Measurements from ENCODE around the gene STARD10. TPM values are rescaled to one million over a fixed set of nuclear protein-coding genes. Genes with fewer than 3 reads are reported as not detected.

The STARD10 gene
- total and polyA plus RNA-seq, 2 experiments from 2014 or later, result 16.6 to 20.5 TPM

DNA sequence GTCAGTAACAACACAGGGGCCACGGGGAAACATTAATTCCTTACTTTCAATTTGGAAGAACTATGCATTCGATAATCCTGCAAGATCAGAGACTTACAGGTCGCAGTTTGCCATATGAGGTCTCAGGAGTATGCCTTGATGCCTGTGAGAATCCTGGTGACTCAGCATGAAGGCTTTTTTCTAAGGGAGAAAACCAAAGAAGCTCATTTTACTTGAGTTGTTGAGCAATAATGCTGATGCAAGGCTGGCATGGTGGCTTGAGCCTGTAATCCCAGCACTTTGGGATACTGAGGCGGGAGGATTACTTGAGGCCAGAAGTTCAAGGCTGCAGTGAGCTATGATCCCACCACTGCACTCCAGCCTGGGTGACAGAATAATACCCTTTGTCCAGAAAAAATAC lies 46.9 kb upstream of the STARD10 start:
- Histone ChIP-seq H3F3A (replicated peaks; ENCODE audit: low read depth) (peaks cover 4% of the 10 kb centered on the region; the same call in 1 of the 2 replicates), H3K4me3 (no peak overlapping the region), H3K9me2 (ENCODE audit: insufficient read depth) (no peaks in the 10 kb centered on the region), H3K79me2 (replicated peaks; ENCODE audit: insufficient read depth) (no peaks in the 10 kb centered on the region), H3K36me3 (ENCODE audit: insufficient read depth) (no peaks in the 10 kb centered on the region), H3K4me1 (ENCODE audit: insufficient read depth) (no peaks in the 10 kb centered on the region), H2AFZ (no peak overlapping the region), H3K4me2 (no peak overlapping the region), H4K20me1 (replicated peaks; ENCODE audit: insufficient read depth) (no peaks in the 10 kb centered on the region; the same call in 1 of the 2 replicates), H3K27ac (ENCODE audit: low read depth) (no peak overlapping the region), H3K27me3 (ENCODE audit: insufficient read depth) (no peaks in the 10 kb centered on the region)
- H3K27me3 Mint-ChIP-seq (ENCODE audit: insufficient read depth, low read depth, poor library complexity), result no peaks in the 10 kb centered on the region
- H3K36me3 Mint-ChIP-seq (ENCODE audit: low read depth), result no peaks in the 10 kb centered on the region
- TF ChIP-seq NANOG (IDR thresholded peaks at IDR 0.05; ENCODE audit: borderline replicate concordance) (no peak), POLR2AphosphoS5 (IDR thresholded peaks at IDR 0.05; ENCODE audit: low read depth) (no peak)
- DNase-seq (ENCODE audit: low spot score), result no peak
- H3K27ac Mint-ChIP-seq, result no peak overlapping the region
- no peak overlapping the region for H3K4me3 Mint-ChIP-seq
- H3K9me3 Mint-ChIP-seq, result no peaks in the 10 kb centered on the region
- H3K4me1 Mint-ChIP-seq, result peaks cover 8% of the 10 kb centered on the region; the same call in 1 of the 3 replicates
- no peak for ATAC-seq

DNA sequence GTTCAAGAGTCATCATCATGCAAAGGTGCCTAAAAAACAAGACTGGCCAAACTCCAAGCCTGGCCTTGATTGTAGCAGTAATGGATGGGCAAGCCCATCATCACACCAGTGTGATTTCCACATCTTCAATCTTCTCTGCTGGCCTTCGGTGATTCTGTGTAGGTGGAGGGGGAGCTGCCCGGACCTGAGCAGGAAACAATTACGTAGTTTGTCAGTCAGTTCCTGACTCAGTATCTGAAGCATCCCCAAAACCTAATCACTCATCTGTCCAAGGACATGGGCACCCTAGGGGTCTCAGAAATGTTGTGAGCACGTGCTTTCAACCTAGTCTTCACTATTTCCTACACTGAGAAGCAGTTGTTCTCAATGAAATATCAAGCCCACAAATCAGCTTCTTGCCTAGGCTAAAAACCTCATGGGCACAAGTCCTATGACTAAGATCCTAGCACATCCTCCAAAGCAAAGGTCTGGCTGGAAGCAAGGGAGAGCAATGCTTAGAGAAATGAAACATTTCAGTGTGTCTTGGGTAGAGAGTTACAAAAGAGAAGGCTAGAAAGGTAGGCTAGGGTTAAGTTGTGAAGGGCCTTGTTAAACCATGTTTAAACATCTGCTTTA lies 45.0 kb upstream of the STARD10 start:
- H3K27ac ChIP-seq (ENCODE audit: low read depth), result no peak overlapping the region
- ATAC-seq, result no peak
- no peak for DNase-seq (ENCODE audit: low spot score)
- TF ChIP-seq, protein P1, sequence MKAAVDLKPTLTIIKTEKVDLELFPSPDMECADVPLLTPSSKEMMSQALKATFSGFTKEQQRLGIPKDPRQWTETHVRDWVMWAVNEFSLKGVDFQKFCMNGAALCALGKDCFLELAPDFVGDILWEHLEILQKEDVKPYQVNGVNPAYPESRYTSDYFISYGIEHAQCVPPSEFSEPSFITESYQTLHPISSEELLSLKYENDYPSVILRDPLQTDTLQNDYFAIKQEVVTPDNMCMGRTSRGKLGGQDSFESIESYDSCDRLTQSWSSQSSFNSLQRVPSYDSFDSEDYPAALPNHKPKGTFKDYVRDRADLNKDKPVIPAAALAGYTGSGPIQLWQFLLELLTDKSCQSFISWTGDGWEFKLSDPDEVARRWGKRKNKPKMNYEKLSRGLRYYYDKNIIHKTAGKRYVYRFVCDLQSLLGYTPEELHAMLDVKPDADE (IDR thresholded peaks at IDR 0.05), result no peak
- TF ChIP-seq EZH2phosphoT487 (IDR thresholded peaks at IDR 0.05; ENCODE audit: unreplicated experiment) (no peak), JUNB (IDR thresholded peaks at IDR 0.05; ENCODE audit: unreplicated experiment) (no peak), EZH2 (IDR thresholded peaks at IDR 0.05; ENCODE audit: low read depth, unreplicated experiment) (no peak), STAT1 (IDR thresholded peaks at IDR 0.05; ENCODE audit: unreplicated experiment) (no peak), NANOG (IDR thresholded peaks at IDR 0.05; ENCODE audit: borderline replicate concordance) (no peak)
- TF ChIP-seq, protein P2, sequence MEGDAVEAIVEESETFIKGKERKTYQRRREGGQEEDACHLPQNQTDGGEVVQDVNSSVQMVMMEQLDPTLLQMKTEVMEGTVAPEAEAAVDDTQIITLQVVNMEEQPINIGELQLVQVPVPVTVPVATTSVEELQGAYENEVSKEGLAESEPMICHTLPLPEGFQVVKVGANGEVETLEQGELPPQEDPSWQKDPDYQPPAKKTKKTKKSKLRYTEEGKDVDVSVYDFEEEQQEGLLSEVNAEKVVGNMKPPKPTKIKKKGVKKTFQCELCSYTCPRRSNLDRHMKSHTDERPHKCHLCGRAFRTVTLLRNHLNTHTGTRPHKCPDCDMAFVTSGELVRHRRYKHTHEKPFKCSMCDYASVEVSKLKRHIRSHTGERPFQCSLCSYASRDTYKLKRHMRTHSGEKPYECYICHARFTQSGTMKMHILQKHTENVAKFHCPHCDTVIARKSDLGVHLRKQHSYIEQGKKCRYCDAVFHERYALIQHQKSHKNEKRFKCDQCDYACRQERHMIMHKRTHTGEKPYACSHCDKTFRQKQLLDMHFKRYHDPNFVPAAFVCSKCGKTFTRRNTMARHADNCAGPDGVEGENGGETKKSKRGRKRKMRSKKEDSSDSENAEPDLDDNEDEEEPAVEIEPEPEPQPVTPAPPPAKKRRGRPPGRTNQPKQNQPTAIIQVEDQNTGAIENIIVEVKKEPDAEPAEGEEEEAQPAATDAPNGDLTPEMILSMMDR (conservative IDR thresholded peaks at IDR 0.05; ENCODE audit: low read depth in 2 of 2), result no peak
- TF ChIP-seq, protein P3, sequence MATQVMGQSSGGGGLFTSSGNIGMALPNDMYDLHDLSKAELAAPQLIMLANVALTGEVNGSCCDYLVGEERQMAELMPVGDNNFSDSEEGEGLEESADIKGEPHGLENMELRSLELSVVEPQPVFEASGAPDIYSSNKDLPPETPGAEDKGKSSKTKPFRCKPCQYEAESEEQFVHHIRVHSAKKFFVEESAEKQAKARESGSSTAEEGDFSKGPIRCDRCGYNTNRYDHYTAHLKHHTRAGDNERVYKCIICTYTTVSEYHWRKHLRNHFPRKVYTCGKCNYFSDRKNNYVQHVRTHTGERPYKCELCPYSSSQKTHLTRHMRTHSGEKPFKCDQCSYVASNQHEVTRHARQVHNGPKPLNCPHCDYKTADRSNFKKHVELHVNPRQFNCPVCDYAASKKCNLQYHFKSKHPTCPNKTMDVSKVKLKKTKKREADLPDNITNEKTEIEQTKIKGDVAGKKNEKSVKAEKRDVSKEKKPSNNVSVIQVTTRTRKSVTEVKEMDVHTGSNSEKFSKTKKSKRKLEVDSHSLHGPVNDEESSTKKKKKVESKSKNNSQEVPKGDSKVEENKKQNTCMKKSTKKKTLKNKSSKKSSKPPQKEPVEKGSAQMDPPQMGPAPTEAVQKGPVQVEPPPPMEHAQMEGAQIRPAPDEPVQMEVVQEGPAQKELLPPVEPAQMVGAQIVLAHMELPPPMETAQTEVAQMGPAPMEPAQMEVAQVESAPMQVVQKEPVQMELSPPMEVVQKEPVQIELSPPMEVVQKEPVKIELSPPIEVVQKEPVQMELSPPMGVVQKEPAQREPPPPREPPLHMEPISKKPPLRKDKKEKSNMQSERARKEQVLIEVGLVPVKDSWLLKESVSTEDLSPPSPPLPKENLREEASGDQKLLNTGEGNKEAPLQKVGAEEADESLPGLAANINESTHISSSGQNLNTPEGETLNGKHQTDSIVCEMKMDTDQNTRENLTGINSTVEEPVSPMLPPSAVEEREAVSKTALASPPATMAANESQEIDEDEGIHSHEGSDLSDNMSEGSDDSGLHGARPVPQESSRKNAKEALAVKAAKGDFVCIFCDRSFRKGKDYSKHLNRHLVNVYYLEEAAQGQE (IDR thresholded peaks at IDR 0.05; ENCODE audit: unreplicated experiment), result no peak
- H3K36me3 Mint-ChIP-seq (ENCODE audit: low read depth), result no peaks in the 10 kb centered on the region
- no peaks in the 10 kb centered on the region for H3K79me2 ChIP-seq (replicated peaks; ENCODE audit: insufficient read depth)
- no peak overlapping the region for H3K27ac Mint-ChIP-seq
- no peaks in the 10 kb centered on the region for H3K4me1 ChIP-seq (ENCODE audit: insufficient read depth)
- no peak overlapping the region for H3K4me3 Mint-ChIP-seq
- H3K27me3 ChIP-seq (ENCODE audit: insufficient read depth), result no peaks in the 10 kb centered on the region
- no peaks in the 10 kb centered on the region for H3K9me2 ChIP-seq (ENCODE audit: insufficient read depth)
- peaks cover 4% of the 10 kb centered on the region; the same call in 1 of the 2 replicates for H3F3A ChIP-seq (replicated peaks; ENCODE audit: low read depth)
- no peaks in the 10 kb centered on the region for H3K36me3 ChIP-seq (ENCODE audit: insufficient read depth)
- H3K9me3 Mint-ChIP-seq, result no peaks in the 10 kb centered on the region
- no peaks in the 10 kb centered on the region for H3K27me3 Mint-ChIP-seq (ENCODE audit: insufficient read depth, low read depth, poor library complexity)
- no peak overlapping the region for H2AFZ ChIP-seq
- no peak overlapping the region for H3K4me3 ChIP-seq
- H3K4me2 ChIP-seq, result no peak overlapping the region
- H4K20me1 ChIP-seq (replicated peaks; ENCODE audit: insufficient read depth), result no peaks in the 10 kb centered on the region
- H3K4me1 Mint-ChIP-seq, result peaks cover 8% of the 10 kb centered on the region; the same call in 1 of the 3 replicates

Data from GM23338 (cell line).